ENCODE data around the gene FCHSD2. TPM values are rescaled to one million over a fixed set of nuclear protein-coding genes. Genes with fewer than 3 reads are reported as not detected.

The FCHSD2 gene
- total RNA-seq, 1 donor from 2014 or later, result 32.7 TPM

GRCh38 chr11:73175551-73176144 is 33.5 kb upstream of the FCHSD2 start:
- ATAC-seq, result peak; percentile 12
- intact Hi-C loops (cut with micrococcal nuclease), result loop anchor here (5.0 to 10.0 kb wide), 2 partner anchors 251 to 343 kb away; no protein-coding TSS in a partner anchor
- DNase-seq, result no peak

DNA sequence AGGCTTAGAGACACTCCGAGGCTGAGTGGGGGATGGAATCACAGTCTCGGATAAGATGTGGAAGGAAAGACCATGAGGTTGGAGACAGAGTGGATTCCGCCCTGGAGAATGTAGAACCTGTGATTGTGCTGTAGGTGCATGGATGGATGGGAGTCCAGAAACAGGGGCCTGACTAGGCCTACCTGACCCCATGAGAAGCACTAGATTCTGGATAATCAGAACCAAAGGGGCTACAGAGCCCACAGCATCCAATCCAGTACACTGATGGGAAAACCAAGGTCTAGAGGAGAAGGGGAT is 32.3 kb upstream of the FCHSD2 start:
- DNase-seq (no peak), ATAC-seq (no peak)
- intact Hi-C loops (cut with micrococcal nuclease), result loop anchor here (10.0 kb wide), 1 partner anchor 250 kb away; no protein-coding TSS in a partner anchor

DNA sequence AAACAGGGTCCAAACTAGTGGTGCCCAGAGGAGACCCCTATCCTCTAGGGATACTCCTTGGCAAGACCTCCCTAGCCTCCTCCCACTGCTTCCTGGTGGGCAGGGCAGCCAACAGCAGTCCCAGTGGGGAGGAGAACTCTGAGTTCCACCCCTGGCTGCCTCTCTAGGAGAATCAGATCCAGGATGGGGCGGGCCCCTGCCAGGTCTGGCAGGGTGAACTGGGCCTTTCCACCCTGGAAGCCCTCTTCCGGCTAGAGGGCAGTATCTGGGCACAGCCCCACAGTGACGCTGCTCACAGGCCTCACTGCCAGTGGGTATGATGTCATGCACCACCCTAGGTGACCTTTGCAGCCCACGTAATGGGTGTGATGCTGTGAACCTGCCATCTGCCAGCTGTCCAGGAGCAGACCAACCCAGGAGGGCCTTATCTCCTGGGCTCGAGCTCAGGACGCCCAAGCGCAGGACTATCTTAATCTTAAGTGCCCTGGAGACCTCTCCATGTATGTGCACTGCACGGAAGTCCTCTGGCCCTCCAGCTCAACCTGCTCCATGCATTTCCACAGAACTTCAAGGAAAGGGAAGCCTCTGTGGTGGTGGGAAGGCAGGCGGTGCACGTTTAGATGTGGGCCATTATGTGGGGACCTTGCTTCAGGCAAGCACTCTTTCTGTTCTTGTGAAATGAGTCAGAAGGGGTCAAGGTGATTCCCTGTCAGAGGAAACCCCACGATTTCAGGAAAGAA is 31.8 kb upstream of the FCHSD2 start:
- peak; percentile 78 for ATAC-seq

GRCh38 chr11:73172992-73173656 is 31.0 kb upstream of the FCHSD2 start:
- intact Hi-C loops (cut with micrococcal nuclease), result loop anchor here (10.0 kb wide), 1 partner anchor 248 kb away; no protein-coding TSS in a partner anchor
- DNase-seq (no peak), ATAC-seq (no peak)

More for the DNA sequence above, 31.8 kb upstream of the FCHSD2 start:
- peak; percentile 89 for DNase-seq
- intact Hi-C loops (cut with micrococcal nuclease), result loop anchor here (10.0 kb wide), 1 partner anchor 249 kb away; no protein-coding TSS in a partner anchor

- intact Hi-C loops (cut with micrococcal nuclease), result loop anchor here (10.0 kb wide), 1 partner anchor 247 kb away; no protein-coding TSS in a partner anchor
- DNase-seq (no peak), ATAC-seq (no peak)
Observed at GRCh38 chr11:73171436-73172161, 29.5 kb upstream of the FCHSD2 start.

DNA sequence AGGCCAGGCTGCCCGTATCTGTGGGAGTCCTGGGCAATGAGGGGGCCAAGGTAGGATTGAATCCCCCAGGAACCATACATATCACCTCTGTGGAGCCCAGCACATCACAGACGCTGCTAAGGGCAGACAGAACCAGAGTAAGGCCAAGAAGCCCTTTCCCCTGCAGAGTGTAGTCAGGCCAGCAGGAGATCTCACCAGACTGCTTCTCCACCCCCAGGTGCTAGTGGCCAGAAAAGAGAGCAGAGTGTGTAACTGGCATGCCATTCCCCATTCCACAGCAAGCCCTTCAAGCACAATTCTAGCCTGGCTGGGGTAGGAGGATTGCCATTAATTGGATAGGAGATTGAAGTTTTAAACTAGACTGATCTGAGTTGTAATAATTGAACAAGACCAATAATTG is 28.0 kb upstream of the FCHSD2 start:
- DNase-seq (no peak), ATAC-seq (no peak)
- intact Hi-C loops (cut with micrococcal nuclease), result loop anchor here (10.0 kb wide), 1 partner anchor 245 kb away; no protein-coding TSS in a partner anchor

- peak; percentile 9 for ATAC-seq
- intact Hi-C loops (cut with micrococcal nuclease), result no loop called here
- DNase-seq, result peak; percentile 37
Observed at GRCh38 chr11:73168925-73169579, 26.9 kb upstream of the FCHSD2 start.

GRCh38 chr11:73167363-73167954 is 25.3 kb upstream of the FCHSD2 start:
- intact Hi-C loops (cut with micrococcal nuclease), result no loop called here
- no peak for DNase-seq
- peak; percentile 19 for ATAC-seq

GRCh38 chr11:73164803-73165540 is 22.9 kb upstream of the FCHSD2 start:
- DNase-seq, result no peak
- ATAC-seq, result no peak
- intact Hi-C loops (cut with micrococcal nuclease), result no loop called here

GRCh38 chr11:73163638-73164174 is 21.6 kb upstream of the FCHSD2 start:
- DNase-seq, result no peak
- peak; percentile 18 for ATAC-seq
- intact Hi-C loops (cut with micrococcal nuclease), result no loop called here

- intact Hi-C loops (cut with micrococcal nuclease), result no loop called here
- ATAC-seq, result no peak
- no peak for DNase-seq
Observed at GRCh38 chr11:73162196-73162740, 20.1 kb upstream of the FCHSD2 start.

- no peak for DNase-seq
- no peak for ATAC-seq
- intact Hi-C loops (cut with micrococcal nuclease), result no loop called here
Observed at GRCh38 chr11:73160005-73160760, 18.1 kb upstream of the FCHSD2 start.

DNA sequence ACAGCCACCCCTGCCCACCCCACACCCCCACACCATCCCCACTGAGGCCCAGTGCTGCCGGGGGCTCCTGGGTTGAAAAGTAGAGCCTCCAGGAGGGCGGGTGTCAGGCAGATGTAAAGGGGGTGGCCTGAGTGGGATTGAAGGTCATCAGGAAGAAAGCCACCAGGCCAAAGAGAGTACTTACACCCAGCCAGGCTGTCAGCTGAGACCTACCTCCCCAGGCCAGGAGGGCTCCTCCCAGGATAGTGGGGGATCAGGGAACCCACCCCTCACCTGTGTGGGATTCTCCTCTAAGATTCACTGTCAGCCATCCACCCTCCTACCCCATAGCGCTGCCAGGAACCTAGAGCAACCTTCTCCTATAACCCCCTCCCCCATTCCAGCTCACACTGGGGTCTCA is 17.2 kb upstream of the FCHSD2 start:
- intact Hi-C loops (cut with micrococcal nuclease), result no loop called here
- DNase-seq, result no peak
- ATAC-seq, result no peak

DNA sequence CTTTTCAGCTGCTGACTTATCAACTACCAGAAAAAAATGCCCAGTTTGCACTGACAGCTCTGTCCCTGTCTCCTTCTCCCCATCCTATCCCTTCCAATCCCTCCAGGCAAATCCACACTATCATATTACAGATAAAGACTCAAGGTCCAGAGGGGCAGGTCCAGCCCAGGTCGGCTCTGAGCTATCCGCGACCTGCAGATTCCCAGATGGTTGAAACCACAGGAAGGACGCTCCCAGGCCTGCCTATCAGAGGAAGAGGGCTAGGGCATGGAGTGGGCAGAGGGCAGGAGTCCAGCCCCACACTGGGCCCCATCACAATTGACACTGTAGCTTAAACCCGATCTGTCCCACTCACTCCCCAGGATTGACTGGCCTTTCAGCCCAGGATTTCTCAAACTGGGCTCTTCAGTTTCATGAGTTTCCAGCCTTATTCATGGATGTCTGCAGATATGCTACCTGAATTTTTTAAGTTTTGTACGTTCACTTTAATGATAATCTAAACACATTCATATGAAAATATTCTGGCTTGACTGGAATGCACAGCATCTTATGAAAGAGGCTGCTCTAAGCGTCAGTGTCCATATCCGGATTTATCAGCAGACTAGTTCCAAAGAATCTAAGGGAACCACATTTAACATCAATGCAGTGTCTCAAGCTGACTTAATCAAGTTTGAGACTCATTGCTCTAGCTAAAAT is 16.4 kb upstream of the FCHSD2 start:
- intact Hi-C loops (cut with micrococcal nuclease), result no loop called here
- peak; percentile 35 for ATAC-seq
- DNase-seq, result no peak

- intact Hi-C loops (cut with micrococcal nuclease), result no loop called here
- peak; percentile 77 for DNase-seq
- ATAC-seq, result peak; percentile 87
Observed at GRCh38 chr11:73157101-73158010, 15.2 kb upstream of the FCHSD2 start.
